ENCODE results near the gene MRC1.

DNA sequence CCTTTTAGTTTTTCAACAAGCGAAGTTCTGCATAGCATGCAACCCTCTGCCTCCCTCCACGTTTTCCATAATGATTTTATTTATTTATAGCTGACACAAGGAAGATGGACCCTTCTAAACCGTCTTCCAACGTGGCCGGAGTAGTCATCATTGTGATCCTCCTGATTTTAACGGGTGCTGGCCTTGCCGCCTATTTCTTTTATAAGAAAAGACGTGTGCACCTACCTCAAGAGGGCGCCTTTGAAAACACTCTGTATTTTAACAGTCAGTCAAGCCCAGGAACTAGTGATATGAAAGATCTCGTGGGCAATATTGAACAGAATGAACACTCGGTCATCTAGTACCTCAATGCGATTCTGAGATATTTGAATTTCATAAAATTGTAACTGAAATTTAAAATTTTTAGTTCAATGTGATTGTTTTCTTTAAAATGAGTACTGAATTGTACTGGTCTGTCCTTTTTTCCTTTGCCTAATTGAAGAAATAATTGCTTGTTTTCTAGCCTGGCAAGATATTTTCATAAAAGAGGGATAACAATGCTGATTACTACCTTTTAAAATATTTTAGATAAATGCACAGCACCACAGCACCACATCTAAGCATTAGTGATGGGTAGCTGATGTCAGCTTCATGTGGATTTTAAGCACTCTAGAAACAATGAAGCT is 101.1 kb downstream of the MRC1 start:
- TF ChIP-seq POLR2AphosphoS5 (IDR thresholded peaks at IDR 0.05; ENCODE audit: low read depth, low read length) (no peak), POLR2A (IDR thresholded peaks at IDR 0.05; ENCODE audit: low read depth, low read length) (no peak), TAF1 (IDR thresholded peaks at IDR 0.05; ENCODE audit: low read depth, low read length) (no peak), POU2F2 (IDR thresholded peaks at IDR 0.05; ENCODE audit: low read depth, low read length) (no peak)

Data from GM12891 (cell line).